IPS DF 6.9 (cell line): ENCODE results near the gene ASB16.

Experiments
- DNase-seq: peaks from one replicate; pipeline ENCODE4 v3.0.0-alpha.2; 2013; ENCODE audit warnings: low read depth, low spot score
- H3K27ac ChIP-seq: one replicate; pipeline ENCODE4 v1.5.1; 2013; ENCODE audit warnings: low read length, control low read depth
- H3K27me3 ChIP-seq: 2 replicates; pipeline ENCODE4 v1.6.1; 2013; ENCODE audit warnings: mild to moderate bottlenecking, low read length; ENCODE audit not compliant: control insufficient read depth, insufficient read depth
- H3K36me3 ChIP-seq: 2 replicates; pipeline ENCODE4 v1.6.1; 2013; ENCODE audit warnings: low read length; ENCODE audit not compliant: control insufficient read depth, insufficient read depth
- H3K4me1 ChIP-seq: 2 replicates; pipeline ENCODE4 v1.6.1; 2013; ENCODE audit warnings: low read length; ENCODE audit not compliant: control insufficient read depth, insufficient read depth
- H3K4me3 ChIP-seq: 2 replicates; pipeline ENCODE4 v1.5.1; 2013; ENCODE audit warnings: mild to moderate bottlenecking, low read length
- H3K9me3 ChIP-seq: 2 replicates; pipeline ENCODE4 v1.6.1; 2013; ENCODE audit warnings: low read length, inconsistent platforms; ENCODE audit not compliant: control insufficient read depth, insufficient read depth
- WGBS: extraction: QIAGEN DNeasy Blood & Tissue Kit; methylation state at CpG from one replicate; pipeline ENCODE4 v1.1.7; 2013; ENCODE audit warnings: mixed read lengths, missing lambda C conversion rate; ENCODE audit not compliant: insufficient read length, insufficient coverage; 5-methylcytosine and 5-hydroxymethylcytosine counted together

ASB16 gene

GRCh38 chr17:44149750-44150329 is 20.7 kb upstream of the ASB16 start:
- H3K27ac ChIP-seq, result no peak overlapping the region
- DNase-seq, result no peak
- H3K9me3 ChIP-seq, result no peaks in the 10 kb centered on the region
- WGBS, result no CpG with 5 or more reads among the region's 4 CpGs
- H3K4me1 ChIP-seq, result no peaks in the 10 kb centered on the region
- peaks cover 26% of the 10 kb centered on the region for H3K36me3 ChIP-seq
- H3K27me3 ChIP-seq, result no peaks in the 10 kb centered on the region
- H3K4me3 ChIP-seq, result no peak overlapping the region

- H3K36me3 ChIP-seq, result peaks cover 32% of the 10 kb centered on the region
- DNase-seq, result no peak
- no CpG with 5 or more reads among the region's 4 CpGs for WGBS
- no peaks in the 10 kb centered on the region for H3K4me1 ChIP-seq
- H3K9me3 ChIP-seq, result no peaks in the 10 kb centered on the region
- no peak overlapping the region for H3K4me3 ChIP-seq
- no peaks in the 10 kb centered on the region for H3K27me3 ChIP-seq
- no peak overlapping the region for H3K27ac ChIP-seq
Measured at GRCh38 chr17:44152875-44153274, 17.6 kb upstream of the ASB16 start.

GRCh38 chr17:44155488-44155887 is 15.0 kb upstream of the ASB16 start:
- no peak overlapping the region for H3K27ac ChIP-seq
- no peaks in the 10 kb centered on the region for H3K9me3 ChIP-seq
- no CpG with 5 or more reads among the region's 2 CpGs for WGBS
- H3K4me3 ChIP-seq, result no peak overlapping the region
- DNase-seq, result no peak
- H3K4me1 ChIP-seq, result no peaks in the 10 kb centered on the region
- H3K27me3 ChIP-seq, result no peaks in the 10 kb centered on the region
- peaks cover 30% of the 10 kb centered on the region for H3K36me3 ChIP-seq

- no peaks in the 10 kb centered on the region for H3K4me1 ChIP-seq
- H3K27ac ChIP-seq, result no peak overlapping the region
- H3K36me3 ChIP-seq, result peaks cover 29% of the 10 kb centered on the region
- no peak for DNase-seq
- H3K27me3 ChIP-seq, result no peaks in the 10 kb centered on the region
- WGBS, result no CpG with 5 or more reads among the region's 15 CpGs
- no peak overlapping the region for H3K4me3 ChIP-seq
- H3K9me3 ChIP-seq, result no peaks in the 10 kb centered on the region
Measured at GRCh38 chr17:44159519-44160210, 10.8 kb upstream of the ASB16 start.

- H3K9me3 ChIP-seq, result no peaks in the 10 kb centered on the region
- H3K36me3 ChIP-seq, result peaks cover 14% of the 10 kb centered on the region; the same call in 1 of the 2 replicates
- no peaks in the 10 kb centered on the region for H3K27me3 ChIP-seq
- WGBS, result no CpG with 5 or more reads among the region's 1 CpG
- DNase-seq, result no peak
- H3K4me3 ChIP-seq, result no peak overlapping the region
- H3K4me1 ChIP-seq, result 0 out of 2 replicates have a peak, but pooled peaks cover 2% of the 10 kb centered on the region
- no peak overlapping the region for H3K27ac ChIP-seq
Measured at GRCh38 chr17:44164476-44164875, 6.0 kb upstream of the ASB16 start.

- H3K4me1 ChIP-seq, result peaks cover 8% of the 10 kb centered on the region
- H3K9me3 ChIP-seq, result no peaks in the 10 kb centered on the region
- no peak overlapping the region for H3K4me3 ChIP-seq
- H3K27ac ChIP-seq, result no peak overlapping the region
- H3K27me3 ChIP-seq, result no peaks in the 10 kb centered on the region
- peaks cover under 1% of the 10 kb centered on the region; the same call in 1 of the 2 replicates for H3K36me3 ChIP-seq
- no CpG with 5 or more reads among the region's 7 CpGs for WGBS
- DNase-seq, result no peak
Measured at GRCh38 chr17:44167181-44167861, 3.2 kb upstream of the ASB16 start.

- Histone ChIP-seq H3K27ac (no peak overlapping the region), H3K27me3 (no peaks in the 10 kb centered on the region)
Measured at GRCh38 chr17:44170135-44170498, 387 bp upstream of the ASB16 start.

GRCh38 chr17:44171931-44172455 is 1.5 kb downstream of the ASB16 start:
- H3K27me3 ChIP-seq, result no peaks in the 10 kb centered on the region
- no peaks in the 10 kb centered on the region for H3K9me3 ChIP-seq
- WGBS, result no CpG with 5 or more reads among the region's 17 CpGs
- H3K4me3 ChIP-seq, result no peak overlapping the region
- DNase-seq, result no peak
- H3K4me1 ChIP-seq, result peaks cover 8% of the 10 kb centered on the region
- H3K36me3 ChIP-seq, result 0 out of 2 replicates have a peak, but pooled peaks cover 4% of the 10 kb centered on the region
- no peak overlapping the region for H3K27ac ChIP-seq

More at GRCh38 chr17:44170135-44170498, 387 bp upstream of the ASB16 start:
- Histone ChIP-seq H3K9me3 (no peaks in the 10 kb centered on the region), H3K36me3 (no peaks in the 10 kb centered on the region), H3K4me1 (peaks cover 8% of the 10 kb centered on the region), H3K4me3 (no peak overlapping the region)
- WGBS, result no CpG with 5 or more reads among the region's 5 CpGs
- DNase-seq, result no peak

GRCh38 chr17:44174427-44174826 is 3.9 kb downstream of the ASB16 start:
- H3K27ac ChIP-seq, result no peak overlapping the region
- WGBS, result no CpG with 5 or more reads among the region's 2 CpGs
- peaks cover 7% of the 10 kb centered on the region for H3K4me1 ChIP-seq
- H3K4me3 ChIP-seq, result no peak overlapping the region
- H3K27me3 ChIP-seq, result no peaks in the 10 kb centered on the region
- H3K36me3 ChIP-seq, result peaks cover 13% of the 10 kb centered on the region
- no peak for DNase-seq
- no peaks in the 10 kb centered on the region for H3K9me3 ChIP-seq

GRCh38 chr17:44176257-44176656 is 5.8 kb downstream of the ASB16 start:
- H3K9me3 ChIP-seq, result no peaks in the 10 kb centered on the region
- no CpG with 5 or more reads among the region's 1 CpG for WGBS
- H3K4me3 ChIP-seq, result no peak overlapping the region
- H3K27me3 ChIP-seq, result no peaks in the 10 kb centered on the region
- no peak for DNase-seq
- no peaks in the 10 kb centered on the region for H3K4me1 ChIP-seq
- H3K36me3 ChIP-seq, result peaks cover 13% of the 10 kb centered on the region
- no peak overlapping the region for H3K27ac ChIP-seq
